NOMO-1 treated with dmso at 0.1 percent for 144 hours (cell line): ENCODE data around the gene STK24.

ENCODE experiments used
- DNase-seq: peaks from one replicate; lab custom pipeline; 2025; ENCODE audit not compliant: unreplicated experiment; lab: John Stamatoyannopoulos, UW

STK24 gene

GRCh38 chr13:98476538-98476966 lies 100.4 kb downstream of the STK24 start:
- DNase-seq, result peak; percentile 77

GRCh38 chr13:98476106-98476505 lies 100.8 kb downstream of the STK24 start:
- no peak for DNase-seq

- no peak for DNase-seq
Observed at GRCh38 chr13:98475522-98475921, 101.4 kb downstream of the STK24 start.

GRCh38 chr13:98474761-98475160 lies 102.1 kb downstream of the STK24 start:
- DNase-seq, result no peak

GRCh38 chr13:98474292-98474691 lies 102.6 kb downstream of the STK24 start:
- DNase-seq, result no peak

GRCh38 chr13:98473788-98474144 lies 103.1 kb downstream of the STK24 start:
- DNase-seq, result no peak

- DNase-seq, result no peak
Observed at GRCh38 chr13:98473135-98473787, 103.6 kb downstream of the STK24 start.

GRCh38 chr13:98471934-98472333 lies 105.0 kb downstream of the STK24 start:
- no peak for DNase-seq

- no peak for DNase-seq
Observed at GRCh38 chr13:98470920-98471319, 106.0 kb downstream of the STK24 start.

GRCh38 chr13:98468929-98469328 lies 108.0 kb downstream of the STK24 start:
- DNase-seq, result no peak

GRCh38 chr13:98468361-98468760 lies 108.5 kb downstream of the STK24 start:
- DNase-seq, result no peak

GRCh38 chr13:98467263-98467985 lies 109.5 kb downstream of the STK24 start:
- DNase-seq, result no peak

- DNase-seq, result no peak
Observed at GRCh38 chr13:98466634-98467236, 110.2 kb downstream of the STK24 start.

GRCh38 chr13:98462946-98463345 lies 114.0 kb downstream of the STK24 start:
- DNase-seq, result no peak

- no peak for DNase-seq
Observed at GRCh38 chr13:98462241-98462882, 114.5 kb downstream of the STK24 start.

- no peak for DNase-seq
Observed at GRCh38 chr13:98461486-98462240, 115.2 kb downstream of the STK24 start.

- no peak for DNase-seq
Observed at GRCh38 chr13:98460516-98460915, 116.4 kb downstream of the STK24 start.

GRCh38 chr13:98459721-98460370 lies 117.1 kb downstream of the STK24 start:
- no peak for DNase-seq

GRCh38 chr13:98459171-98459681 lies 117.7 kb downstream of the STK24 start:
- DNase-seq, result no peak

GRCh38 chr13:98458431-98458830 lies 118.5 kb downstream of the STK24 start:
- DNase-seq, result no peak
